ENCODE data around the gene UNC79.
"Not testable (repeated sequence)": the region's sequence is repeated elsewhere in the genome, so short reads cannot be mapped to it uniquely, and the experiment has no call there.

Gene UNC79

DNA sequence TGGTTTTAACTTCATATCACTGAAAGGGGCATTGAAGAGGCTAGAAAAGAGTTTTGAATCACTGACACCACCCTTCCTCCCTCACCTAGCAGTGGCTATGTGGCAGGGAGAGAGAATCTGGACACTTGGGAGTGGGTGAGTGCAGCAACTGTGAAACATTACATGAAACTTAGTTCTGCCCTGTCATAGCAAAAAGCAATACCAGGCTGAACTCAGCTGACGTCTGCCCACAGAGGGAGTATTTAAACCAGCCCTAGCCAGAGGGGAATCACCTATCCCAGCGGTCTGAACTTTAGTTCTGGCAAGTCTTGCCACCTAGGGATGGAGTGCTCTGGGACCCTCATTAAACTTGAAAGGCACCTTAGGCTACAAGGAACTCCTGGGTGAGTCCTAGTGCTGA, 20.7 kb upstream of the UNC79 start:
- DNase-seq (ENCODE audit: low spot score): no peak
- in situ Hi-C loops (cut with MboI; ENCODE audit: low pct_unique_long_range_greater_than_20kb, low sequenced_read_pairs, unreplicated experiment): no loop called here
- TF ChIP-seq CTCF (IDR thresholded peaks at IDR 0.05; ENCODE audit: extremely low read depth, insufficient read depth, missing control alignments): no peak

DNA sequence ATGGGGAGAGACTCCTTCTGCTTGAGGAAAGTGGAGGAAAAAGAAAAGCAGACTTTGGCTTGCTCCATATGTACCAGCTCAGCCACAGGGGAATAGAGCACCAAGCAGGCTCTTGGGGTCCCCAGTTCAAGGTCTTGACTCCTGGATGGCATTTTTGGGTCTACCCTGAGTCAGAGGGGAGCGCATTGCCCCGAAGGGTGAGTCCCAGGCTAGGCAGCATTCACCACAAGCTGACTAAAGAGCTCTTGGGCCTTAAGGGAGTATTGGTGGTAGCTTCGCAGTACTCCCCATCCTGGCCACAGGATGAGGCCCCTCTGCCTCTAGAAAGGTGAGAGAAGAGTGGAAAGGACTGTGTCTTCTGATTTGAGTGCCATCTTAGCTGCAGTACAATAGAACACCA, 19.8 kb upstream of the UNC79 start:
- no peak for DNase-seq (ENCODE audit: low spot score)
- in situ Hi-C loops (cut with MboI; ENCODE audit: low pct_unique_long_range_greater_than_20kb, low sequenced_read_pairs, unreplicated experiment): no loop called here
- no peak for TF ChIP-seq CTCF (IDR thresholded peaks at IDR 0.05; ENCODE audit: extremely low read depth, insufficient read depth, missing control alignments)

- in situ Hi-C loops (cut with MboI; ENCODE audit: low pct_unique_long_range_greater_than_20kb, low sequenced_read_pairs, unreplicated experiment); DNase-seq (ENCODE audit: low spot score): not testable (repeated sequence)
Measured at GRCh38 chr14:93425136-93425535, 5.6 kb upstream of the UNC79 start.

GRCh38 chr14:93426750-93427149, 4.0 kb upstream of the UNC79 start:
- no peak for DNase-seq (ENCODE audit: low spot score)
- no peak for TF ChIP-seq CTCF (IDR thresholded peaks at IDR 0.05; ENCODE audit: extremely low read depth, insufficient read depth, missing control alignments)
- in situ Hi-C loops (cut with MboI; ENCODE audit: low pct_unique_long_range_greater_than_20kb, low sequenced_read_pairs, unreplicated experiment): no loop called here

GRCh38 chr14:93431036-93431670, 414 bp downstream of the UNC79 start:
- in situ Hi-C loops (cut with MboI; ENCODE audit: low pct_unique_long_range_greater_than_20kb, low sequenced_read_pairs, unreplicated experiment): no loop called here
- TF ChIP-seq CTCF (IDR thresholded peaks at IDR 0.05; ENCODE audit: extremely low read depth, insufficient read depth, missing control alignments): no peak
- DNase-seq (ENCODE audit: low spot score): no peak

- no peak for TF ChIP-seq CTCF (IDR thresholded peaks at IDR 0.05; ENCODE audit: extremely low read depth, insufficient read depth, missing control alignments)
- in situ Hi-C loops (cut with MboI; ENCODE audit: low pct_unique_long_range_greater_than_20kb, low sequenced_read_pairs, unreplicated experiment): no loop called here
Measured at GRCh38 chr14:93454224-93454623, 23.5 kb downstream of the UNC79 start.

DNA sequence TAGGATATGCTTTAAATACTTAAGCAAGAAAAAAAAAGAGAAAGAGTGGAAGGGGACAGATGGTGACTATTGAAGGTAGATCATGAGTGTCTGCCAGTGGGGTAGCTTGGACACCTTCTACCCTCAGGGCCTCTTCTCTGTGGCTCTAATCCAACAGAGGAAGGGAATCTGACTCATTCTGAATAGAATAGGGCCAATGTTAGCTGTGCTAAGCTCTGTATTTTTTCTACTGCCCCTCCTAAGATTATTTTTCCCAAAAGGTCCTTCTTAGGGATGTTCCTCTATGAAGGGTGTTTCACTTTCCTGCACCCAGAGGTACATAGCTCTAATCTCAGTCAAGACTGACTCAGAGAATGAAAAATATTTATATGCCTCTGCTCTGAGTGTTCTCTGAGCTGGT, 25.6 kb downstream of the UNC79 start:
- TF ChIP-seq CTCF (IDR thresholded peaks at IDR 0.05; ENCODE audit: extremely low read depth, insufficient read depth, missing control alignments): no peak
- in situ Hi-C loops (cut with MboI; ENCODE audit: low pct_unique_long_range_greater_than_20kb, low sequenced_read_pairs, unreplicated experiment): no loop called here
- DNase-seq (ENCODE audit: low spot score): no peak

More at GRCh38 chr14:93454224-93454623, 23.5 kb downstream of the UNC79 start:
- no peak for DNase-seq (ENCODE audit: low spot score)
